NCI-H2227 treated with DMSO at 0.1 percent for 48 hours (cell line): ENCODE data around the gene SLC16A12.
"Not testable (repeated sequence)": the region's sequence is repeated elsewhere in the genome, so short reads cannot be mapped to it uniquely, and the experiment has no call there.

Experiments
- DNase-seq: peaks from one replicate; lab custom pipeline; 2025; lab: John Stamatoyannopoulos, UW

SLC16A12 gene

DNA sequence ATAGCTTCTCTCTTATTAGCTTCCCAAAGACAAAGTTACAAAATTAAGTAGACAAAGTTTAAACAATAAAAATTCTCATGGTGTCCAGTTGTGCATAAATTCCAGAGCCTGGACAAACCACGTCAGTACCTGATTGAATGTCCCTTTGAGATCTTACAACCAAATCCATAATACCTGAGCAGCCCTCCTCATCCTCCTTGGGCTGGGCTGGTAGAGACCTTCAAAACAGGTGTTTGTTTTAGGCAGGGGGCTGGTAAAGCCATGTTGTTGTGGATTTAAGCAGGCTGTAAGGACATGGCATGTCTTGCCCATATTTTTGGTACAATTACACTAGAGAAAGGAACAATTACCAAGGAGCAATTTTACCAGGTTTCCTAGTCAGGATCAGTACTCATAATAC is 118.9 kb downstream of the SLC16A12 start:
- DNase-seq, result no peak

DNA sequence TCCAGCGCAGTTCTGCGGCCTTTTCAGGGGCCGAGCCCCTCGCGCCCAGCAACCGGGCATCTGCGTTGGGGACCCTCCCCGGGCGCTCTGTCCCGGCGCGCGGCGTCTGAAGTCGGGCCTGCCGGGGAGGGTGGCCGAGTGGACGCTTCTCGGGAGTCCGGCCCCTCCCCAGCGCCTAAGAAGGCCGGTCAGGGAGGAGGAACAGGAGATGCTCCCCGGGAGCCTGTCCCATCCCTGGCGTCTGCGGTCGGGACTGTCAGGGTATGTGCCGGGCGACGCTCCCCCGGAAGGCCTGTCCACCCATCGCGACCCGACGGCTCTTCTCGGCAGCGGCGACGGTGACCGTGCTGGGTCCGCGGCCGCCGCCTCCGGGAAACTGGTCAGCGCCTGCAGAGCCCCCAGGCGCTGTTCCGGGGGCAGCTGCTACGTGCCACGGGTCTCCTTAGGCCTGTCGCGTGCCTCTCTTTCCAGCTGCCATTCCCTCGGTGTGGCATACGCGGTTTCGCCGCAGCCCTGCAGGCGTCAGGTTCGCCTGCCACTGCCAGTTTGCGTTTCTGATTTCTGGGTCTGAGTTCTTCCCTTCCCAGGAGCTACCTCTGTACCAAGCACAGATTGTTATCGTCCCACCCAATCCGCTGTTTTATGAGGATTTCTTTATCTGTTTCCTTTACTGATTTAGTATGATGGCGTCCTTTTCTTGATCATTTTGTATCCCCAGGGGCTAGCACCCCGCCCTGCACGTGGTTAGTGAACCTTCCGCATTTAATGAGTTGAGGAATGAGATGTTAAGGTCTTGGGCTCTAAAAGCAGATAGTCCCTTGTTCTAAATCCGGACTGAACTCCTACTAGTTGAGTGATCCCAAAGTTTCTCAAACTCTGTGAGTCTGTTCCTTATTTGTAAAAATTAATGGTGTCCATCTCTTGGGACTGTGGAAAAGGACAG is 120.2 kb downstream of the SLC16A12 start:
- peak; percentile 38 for DNase-seq

- DNase-seq, result peak; percentile 57
Measured at GRCh38 chr10:89414146-89414878, 121.1 kb downstream of the SLC16A12 start, which contains the start of gene IFIT5. TSS of gene IFIT5 (plus strand) at chr10:89414568. CDS start at chr10:89414799, 231 bp downstream.

GRCh38 chr10:89413398-89413912 is 121.9 kb downstream of the SLC16A12 start:
- no peak for DNase-seq

DNA sequence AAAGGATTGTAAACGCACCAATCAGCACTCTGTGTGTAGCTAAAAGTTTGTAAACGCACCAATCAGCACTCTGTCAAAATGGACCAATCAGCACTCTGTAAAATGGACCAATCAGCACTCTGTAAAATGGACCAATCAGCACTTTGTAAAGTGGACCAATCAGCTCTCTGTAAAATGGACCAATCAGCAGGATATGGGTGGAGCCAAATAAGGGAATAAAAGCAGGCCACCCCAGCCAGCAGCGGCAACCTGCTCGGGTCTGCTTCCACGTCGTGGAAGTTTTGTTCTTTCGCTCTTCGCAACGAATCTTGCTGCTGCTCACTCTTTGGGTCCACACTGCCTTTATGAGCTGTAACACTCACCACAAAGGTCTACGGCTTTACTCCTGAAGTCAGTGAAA is 123.1 kb downstream of the SLC16A12 start:
- DNase-seq, result not testable (repeated sequence)

DNA sequence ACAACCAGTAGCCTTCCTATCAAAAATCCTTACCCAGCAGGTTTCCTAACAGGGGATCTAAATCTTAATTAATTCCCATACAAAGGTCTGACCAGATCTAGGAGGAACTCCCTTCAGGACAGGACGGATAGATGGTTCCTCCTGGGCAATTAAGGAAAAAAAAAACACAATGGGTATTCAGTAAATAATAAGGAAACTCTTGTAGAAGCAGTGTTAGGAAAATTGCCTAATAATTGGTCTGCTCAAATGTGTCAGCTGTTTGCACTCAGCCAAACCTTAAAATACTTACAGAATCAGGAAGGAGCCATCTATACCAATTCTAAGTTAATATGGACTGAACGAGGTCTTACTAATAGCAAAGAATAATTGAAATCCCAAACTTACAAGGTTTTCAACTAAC is 124.3 kb downstream of the SLC16A12 start:
- not testable (repeated sequence) for DNase-seq

- DNase-seq, result not testable (repeated sequence)
Measured at GRCh38 chr10:89410551-89410950, 124.8 kb downstream of the SLC16A12 start.

- not testable (repeated sequence) for DNase-seq
Measured at GRCh38 chr10:89409282-89409681, 126.1 kb downstream of the SLC16A12 start.

GRCh38 chr10:89407792-89408191 is 127.6 kb downstream of the SLC16A12 start:
- DNase-seq, result not testable (repeated sequence)

- not testable (repeated sequence) for DNase-seq
Measured at GRCh38 chr10:89406178-89406577, 129.2 kb downstream of the SLC16A12 start.

- no peak for DNase-seq
Measured at GRCh38 chr10:89404104-89405047, 131.0 kb downstream of the SLC16A12 start.

DNA sequence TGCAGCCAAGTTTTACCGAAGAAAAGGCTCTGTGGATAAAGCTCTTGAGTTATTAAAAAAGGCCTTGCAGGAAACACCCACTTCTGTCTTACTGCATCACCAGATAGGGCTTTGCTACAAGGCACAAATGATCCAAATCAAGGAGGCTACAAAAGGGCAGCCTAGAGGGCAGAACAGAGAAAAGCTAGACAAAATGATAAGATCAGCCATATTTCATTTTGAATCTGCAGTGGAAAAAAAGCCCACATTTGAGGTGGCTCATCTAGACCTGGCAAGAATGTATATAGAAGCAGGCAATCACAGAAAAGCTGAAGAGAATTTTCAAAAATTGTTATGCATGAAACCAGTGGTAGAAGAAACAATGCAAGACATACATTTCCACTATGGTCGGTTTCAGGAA is 132.4 kb downstream of the SLC16A12 start:
- no peak for DNase-seq

GRCh38 chr10:89399956-89400355 is 135.4 kb downstream of the SLC16A12 start:
- DNase-seq, result no peak

- no peak for DNase-seq
Measured at GRCh38 chr10:89398003-89398749, 137.2 kb downstream of the SLC16A12 start.

GRCh38 chr10:89395141-89395540 is 140.3 kb downstream of the SLC16A12 start:
- DNase-seq, result no peak

DNA sequence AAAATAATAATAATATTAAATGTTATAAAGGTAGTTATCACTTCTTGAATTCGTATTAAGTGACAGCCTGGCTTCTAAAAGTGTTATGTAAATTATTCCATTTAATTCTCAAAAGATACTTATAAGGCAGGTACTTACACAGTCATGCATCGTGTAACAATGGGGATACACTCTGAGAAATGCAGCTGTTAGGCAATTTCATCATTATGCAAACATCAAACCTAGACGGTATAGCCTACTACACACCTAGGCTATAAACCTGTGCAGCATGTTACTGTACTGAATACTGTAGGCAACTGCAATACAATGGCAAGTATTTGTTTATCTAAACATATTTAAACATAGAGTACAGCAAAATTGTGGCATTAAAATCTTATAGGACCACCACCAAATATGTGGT is 141.5 kb downstream of the SLC16A12 start:
- DNase-seq, result no peak

DNA sequence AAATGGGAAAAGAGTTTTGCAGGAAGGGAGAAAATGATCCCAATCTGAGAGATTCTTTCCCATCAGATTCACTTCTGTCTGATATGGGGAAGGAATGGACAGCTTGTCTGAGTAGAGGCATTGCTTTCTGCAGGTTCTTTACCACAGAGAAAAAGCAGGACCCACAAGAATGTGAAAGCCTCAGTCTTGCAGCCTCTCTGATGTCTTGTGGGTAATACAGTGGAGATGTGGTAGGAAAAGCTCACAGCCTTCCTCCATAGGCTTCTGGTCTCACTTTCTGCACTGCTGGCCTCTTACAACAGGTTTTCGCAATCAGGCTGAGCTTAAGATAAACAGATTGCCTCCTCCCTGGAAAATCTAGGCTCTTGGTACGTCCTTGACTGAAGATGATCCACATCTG is 142.4 kb downstream of the SLC16A12 start:
- no peak for DNase-seq

DNA sequence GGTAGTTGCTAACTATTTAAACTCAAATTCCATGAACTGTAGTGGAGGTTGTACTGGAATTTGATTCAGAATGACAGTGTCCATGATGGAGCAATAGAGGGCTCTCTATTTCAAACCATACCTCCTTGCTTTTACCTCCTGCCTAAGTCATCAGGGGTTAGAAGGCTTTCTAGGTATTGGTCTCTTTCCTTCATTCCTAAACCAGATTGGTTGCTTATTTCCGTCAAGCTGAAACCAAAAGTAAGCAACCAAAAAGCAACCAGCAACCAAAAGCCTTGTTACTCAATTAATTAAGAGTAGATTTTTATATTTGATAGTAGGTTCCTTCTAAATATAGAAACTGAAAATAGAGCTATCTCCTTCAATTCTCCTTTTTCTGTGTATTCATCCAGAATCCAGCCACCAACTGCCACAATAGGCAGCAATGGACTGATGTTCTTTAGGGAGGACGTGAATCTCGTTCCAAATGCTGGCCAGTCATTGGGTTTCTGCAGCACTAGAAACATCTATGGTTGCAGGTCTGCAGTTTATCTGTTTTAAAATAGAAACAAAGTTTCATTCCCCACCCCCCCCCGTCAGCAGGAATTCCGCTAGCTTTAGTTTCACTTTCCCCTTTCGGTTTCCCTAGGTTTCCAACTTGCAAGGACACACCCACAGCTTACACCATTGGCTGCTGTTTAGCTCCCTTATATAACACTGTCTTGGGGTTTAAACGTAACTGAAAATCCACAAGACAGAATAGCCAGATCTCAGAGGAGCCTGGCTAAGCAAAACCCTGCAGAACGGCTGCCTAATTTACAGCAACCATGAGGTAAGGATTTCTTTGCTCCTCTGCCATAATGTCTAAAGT is 143.3 kb downstream of the SLC16A12 start, which contains the start of gene IFIT1:
Gene IFIT1 (plus strand): TSS at position 717 of the 850 bp plus-strand sequence. CDS start 90 bp downstream, at position 807.
- peak; percentile 75 for DNase-seq

GRCh38 chr10:89391226-89391576 is 144.2 kb downstream of the SLC16A12 start:
- DNase-seq, result not testable (repeated sequence)
